Coronary artery (tissue), 2 donors: ENCODE data around the gene LTBP2.

Experiments
- DNase-seq: peaks from one replicate; pipeline ENCODE4 v3.0.0-alpha.2; 2017; ENCODE audit warnings: low spot score
- H3K27ac ChIP-seq, 2 donors: fragments of 200-600 bp; sonication (generic); one replicate each; pipeline ENCODE4 v1.5.1; 2016 to 2019
- H3K4me3 ChIP-seq: fragments of 200-600 bp; sonication (generic); 2 replicates; pipeline ENCODE4 v1.5.1; 2016; ENCODE audit warnings: mild to moderate bottlenecking, moderate library complexity
- CTCF ChIP-seq: fragments of 200-600 bp; sonication (generic); IDR thresholded peaks from one replicate; pipeline ENCODE4 v1.5.1; 2019; ENCODE audit warnings: antibody characterized with exemption

The LTBP2 gene

GRCh38 chr14:74638966-74639365, 26.9 kb upstream of the LTBP2 start:
- DNase-seq: no peak
- Histone ChIP-seq H3K4me3 (no peak overlapping the region), H3K27ac (peak overlapping the region in 1 of 2 donors; percentile 2)
- TF ChIP-seq CTCF: no peak

GRCh38 chr14:74638066-74638465, 26.0 kb upstream of the LTBP2 start:
- no peak for TF ChIP-seq CTCF
- H3K4me3 ChIP-seq: no peak overlapping the region
- peak overlapping the region in 1 of 2 donors; percentile 40 for H3K27ac ChIP-seq
- no peak for DNase-seq

- no peak for TF ChIP-seq CTCF
- H3K27ac ChIP-seq: peak overlapping the region in 1 of 2 donors; percentile 40
These were observed 25.1 kb upstream of the LTBP2 start for GRCh38 chr14:74637178-74637550.

GRCh38 chr14:74636424-74637177, 24.6 kb upstream of the LTBP2 start:
- no peak overlapping the region for H3K4me3 ChIP-seq
- TF ChIP-seq CTCF: no peak

More at GRCh38 chr14:74637178-74637550, 25.1 kb upstream of the LTBP2 start:
- H3K4me3 ChIP-seq: no peak overlapping the region
- no peak for DNase-seq

GRCh38 chr14:74635847-74636246, 23.8 kb upstream of the LTBP2 start:
- H3K4me3 ChIP-seq: no peak overlapping the region
- TF ChIP-seq CTCF: no peak

More at GRCh38 chr14:74636424-74637177, 24.6 kb upstream of the LTBP2 start:
- no peak for DNase-seq
- no peak overlapping the region for H3K27ac ChIP-seq

GRCh38 chr14:74634964-74635363, 22.9 kb upstream of the LTBP2 start:
- Histone ChIP-seq H3K4me3 (no peak overlapping the region), H3K27ac (no peak overlapping the region)
- no peak for DNase-seq
- no peak for TF ChIP-seq CTCF

More at GRCh38 chr14:74635847-74636246, 23.8 kb upstream of the LTBP2 start:
- no peak overlapping the region for H3K27ac ChIP-seq
- no peak for DNase-seq

GRCh38 chr14:74634481-74634880, 22.4 kb upstream of the LTBP2 start:
- DNase-seq: no peak
- H3K27ac ChIP-seq: no peak overlapping the region
- no peak for TF ChIP-seq CTCF
- H3K4me3 ChIP-seq: no peak overlapping the region
